ENCODE results near the gene AURKB.
A peak's percentile ranks its signal among the peaks of the same experiment; 100 is the strongest.
"Not testable (repeated sequence)": the region's sequence is repeated elsewhere in the genome, so short reads cannot be mapped to it uniquely, and the experiment has no call there.

Gene AURKB

GRCh38 chr17:8187517-8188262 is 22.7 kb downstream of the AURKB start:
- DNase-seq: peak; percentile 91

GRCh38 chr17:8186787-8187516 is 23.4 kb downstream of the AURKB start:
- peak; percentile 89 for DNase-seq

GRCh38 chr17:8186446-8186786 is 24.0 kb downstream of the AURKB start:
- no peak for DNase-seq

- DNase-seq: peak; percentile 87
These were observed 24.6 kb downstream of the AURKB start for GRCh38 chr17:8185582-8186445.

- DNase-seq: no peak
These were observed 33.2 kb downstream of the AURKB start for GRCh38 chr17:8176998-8177731.

- peak; percentile 91 for DNase-seq
These were observed 34.0 kb downstream of the AURKB start, which contains the start of gene TMEM107 for GRCh38 chr17:8176197-8176940. TSS of gene TMEM107 (minus strand) at chr17:8176380. CDS start at chr17:8176286, 94 bp downstream.

- peak; percentile 13 for DNase-seq
These were observed 34.6 kb downstream of the AURKB start for GRCh38 chr17:8175795-8176196.

- no peak for DNase-seq
These were observed 36.5 kb downstream of the AURKB start for GRCh38 chr17:8173871-8174322.

GRCh38 chr17:8173056-8173870 is 37.1 kb downstream of the AURKB start:
- DNase-seq: peak; percentile 81

GRCh38 chr17:8170186-8170585 is 40.2 kb downstream of the AURKB start:
- not testable (repeated sequence) for DNase-seq

- no peak for DNase-seq
These were observed 42.8 kb downstream of the AURKB start for GRCh38 chr17:8167526-8167925.

- DNase-seq: no peak
These were observed 43.6 kb downstream of the AURKB start for GRCh38 chr17:8166731-8167130.

GRCh38 chr17:8164815-8165131 is 45.6 kb downstream of the AURKB start:
- peak; percentile 45 for DNase-seq

- DNase-seq: peak; percentile 85
These were observed 46.2 kb downstream of the AURKB start for GRCh38 chr17:8163978-8164814.

- peak; percentile 30 for DNase-seq
These were observed 47.1 kb downstream of the AURKB start for GRCh38 chr17:8162997-8163977.

GRCh38 chr17:8162233-8162996 is 48.0 kb downstream of the AURKB start, which contains the start of gene VAMP2:
TSS of gene VAMP2 (minus strand) at chr17:8162948. CDS start at chr17:8162879, 69 bp downstream.
- peak; percentile 85 for DNase-seq
